Left cardiac atrium (tissue), 4 donors: Measurements from ENCODE around the gene KLHDC9. TPM values are rescaled to one million over a fixed set of nuclear protein-coding genes. Genes with fewer than 3 reads are reported as not detected.

Experiments used
- ATAC-seq, 2 donors: fragments of 200-7000 bp; cut with Tn5 transposase; one replicate each; pipeline ENCODE4 v1.9.1; 2020; ENCODE audit warnings: mild to moderate bottlenecking in 2 of 2, moderate library complexity in 2 of 2
- DNase-seq: peaks from one replicate; pipeline ENCODE4 v3.0.0-alpha.2; 2020
- intact Hi-C, 2 donors: fragments of 100-400 bp; cut with DNase I; formaldehyde crosslinking; loops; one replicate each; pipeline versions ENCODE4 v1.14.1 to v1.15.1; 2022 to 2023
- total RNA-seq, 2 donors: library from RNA; stranded (reverse); fragmentation: NEBNext Ultra II Directional; extraction: Animal tissue kit (Norgen Biotek cat#: 25700); gene quantifications; one replicate each; pipeline ENCODE4 v1.2.1, GENCODE V29; 2021
- donor health status: DM: no; HTN: yes; CAD: no.
- donor health status: DM: no; HTN: yes; CAD: no; lungs with severe emphysema.
- donor health status: DM: yes; HTN: yes; CAD: no.
- donor health status: Dilated cardiomyopathy.

Gene KLHDC9
- total RNA-seq, 2 donors from 2014 or later, result 3.5 to 5.7 TPM

DNA sequence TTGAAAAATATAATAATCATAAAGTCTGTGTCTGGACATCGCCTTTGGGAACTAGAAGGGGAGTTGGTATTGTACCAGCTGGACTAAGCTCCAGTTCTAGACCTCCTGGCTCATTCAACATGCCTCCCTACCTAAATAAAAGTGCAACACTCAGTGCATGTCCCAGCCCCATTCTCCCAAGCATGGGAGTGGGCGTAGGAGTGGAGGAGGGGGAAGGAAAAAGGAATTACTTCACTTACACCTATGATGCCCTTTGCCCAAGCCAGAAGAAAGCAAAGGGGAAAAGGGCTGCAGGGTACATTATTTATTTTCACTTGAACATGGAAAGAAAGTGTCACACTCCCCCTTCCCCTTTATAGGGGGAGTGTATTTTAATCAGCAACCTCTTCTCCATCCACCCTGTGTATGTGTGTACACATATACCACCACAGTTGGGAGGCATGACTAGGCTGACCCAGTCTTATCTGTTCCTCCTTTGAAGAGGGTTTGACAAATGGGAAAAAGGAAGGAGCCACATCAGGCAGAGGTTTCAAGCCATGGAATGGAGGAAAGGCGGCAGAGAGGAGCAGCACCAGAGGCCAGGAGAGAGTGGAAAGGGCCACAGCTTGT is 23.0 kb downstream of the KLHDC9 start:
- DNase-seq (no peak), ATAC-seq (no peak)
- intact Hi-C loops, result no loop called here

DNA sequence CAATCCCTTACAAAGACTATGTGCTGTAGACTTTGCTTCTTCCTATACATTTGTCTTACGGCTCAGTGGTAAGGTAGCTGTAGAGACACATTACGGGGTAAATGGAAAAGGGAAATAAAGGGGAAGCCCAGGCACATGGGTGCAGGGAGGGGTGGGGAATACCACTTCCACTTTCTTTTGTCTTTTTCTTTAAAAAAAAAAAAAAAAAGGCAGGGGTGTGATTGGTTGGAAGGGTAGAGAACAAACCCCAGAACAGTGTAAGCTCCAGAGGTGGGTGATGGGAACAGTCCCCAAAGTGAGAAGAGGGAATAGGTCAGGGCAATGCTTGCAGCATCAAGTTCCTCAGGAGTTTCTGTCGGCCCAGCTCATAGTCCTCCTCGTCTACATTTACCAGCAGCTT is 23.7 kb downstream of the KLHDC9 start:
- DNase-seq (no peak), ATAC-seq (no peak)
- intact Hi-C loops, result no loop called here

DNA sequence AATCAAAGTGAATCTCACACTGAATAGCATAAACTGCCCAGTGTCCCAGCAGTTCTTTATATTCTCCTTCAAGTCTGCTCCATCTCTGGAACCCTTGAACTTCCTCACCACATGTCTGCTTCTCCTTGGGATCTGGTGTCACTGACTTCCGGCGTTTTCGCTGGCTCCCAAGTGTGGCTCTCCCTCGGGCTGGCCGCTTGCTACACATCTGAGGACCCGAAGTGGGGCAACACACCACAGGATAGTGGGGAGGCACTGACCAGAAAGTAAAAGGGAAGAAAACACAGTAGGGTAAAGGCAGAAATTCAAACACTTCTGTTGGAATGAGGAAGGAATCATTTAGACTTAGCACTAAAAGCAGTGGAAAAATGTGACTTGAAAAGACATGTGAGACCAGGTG is 24.8 kb downstream of the KLHDC9 start:
- no peak for DNase-seq
- intact Hi-C loops, result no loop called here
- ATAC-seq, result no peak

DNA sequence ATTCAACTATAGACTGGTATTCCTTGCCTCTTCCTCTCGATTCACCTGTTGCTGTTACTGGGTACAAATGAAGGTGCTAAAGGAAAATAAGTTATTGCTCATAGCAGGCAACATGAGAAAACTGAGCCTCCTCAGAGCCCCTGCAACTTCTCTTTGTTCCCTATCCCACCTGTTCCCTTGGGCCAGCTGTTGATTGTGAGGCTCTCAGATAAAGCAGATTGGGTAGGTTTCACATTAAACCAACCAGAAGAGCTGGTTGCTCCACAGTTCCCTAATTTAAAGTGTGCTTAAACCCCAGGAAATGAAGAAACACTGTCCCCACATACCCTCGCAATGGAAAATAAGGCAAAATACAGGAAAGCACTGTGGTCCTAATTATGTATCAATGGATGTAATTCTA is 29.5 kb downstream of the KLHDC9 start:
- ATAC-seq, result no peak
- intact Hi-C loops, result no loop called here
- DNase-seq, result no peak

DNA sequence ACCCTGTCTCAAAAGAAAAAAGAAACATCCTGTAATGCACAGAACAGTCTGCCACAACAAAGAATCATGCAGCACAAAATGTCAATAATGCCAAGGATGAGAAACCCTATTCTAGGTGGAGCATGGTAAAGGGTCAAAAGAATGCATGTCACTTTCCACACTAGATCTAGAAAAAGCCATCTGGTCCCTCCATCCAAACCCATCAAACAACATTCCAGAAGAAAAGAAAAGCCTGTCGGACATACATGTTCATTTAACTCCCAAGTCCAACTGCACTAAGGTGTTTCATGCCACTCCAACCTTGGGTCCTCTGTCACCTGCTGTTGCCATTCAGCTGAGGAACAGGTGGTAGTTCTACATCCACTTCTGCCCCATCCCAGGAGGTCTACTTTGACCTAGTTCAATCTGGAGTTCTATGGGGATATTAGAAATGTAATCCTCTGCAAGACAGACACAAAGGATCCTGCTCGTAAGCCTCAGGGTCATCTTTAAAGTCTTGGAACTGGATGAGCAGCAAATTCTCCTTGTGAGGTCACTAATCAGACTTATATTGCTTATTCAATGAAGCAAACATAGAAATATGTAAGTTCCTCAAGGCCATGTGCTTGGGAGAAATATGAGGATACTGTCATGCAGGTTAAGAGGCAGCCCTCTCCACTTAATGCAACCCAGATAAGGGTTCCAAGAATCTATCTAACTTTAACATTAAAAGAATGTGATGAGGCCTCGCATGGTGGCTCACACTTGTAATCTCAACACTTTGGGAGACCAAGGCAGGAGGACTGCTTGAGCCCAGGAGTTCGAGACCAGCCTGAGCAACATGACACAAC is 30.6 kb downstream of the KLHDC9 start:
- ATAC-seq (no peak), DNase-seq (no peak)
- intact Hi-C loops, result no loop called here

DNA sequence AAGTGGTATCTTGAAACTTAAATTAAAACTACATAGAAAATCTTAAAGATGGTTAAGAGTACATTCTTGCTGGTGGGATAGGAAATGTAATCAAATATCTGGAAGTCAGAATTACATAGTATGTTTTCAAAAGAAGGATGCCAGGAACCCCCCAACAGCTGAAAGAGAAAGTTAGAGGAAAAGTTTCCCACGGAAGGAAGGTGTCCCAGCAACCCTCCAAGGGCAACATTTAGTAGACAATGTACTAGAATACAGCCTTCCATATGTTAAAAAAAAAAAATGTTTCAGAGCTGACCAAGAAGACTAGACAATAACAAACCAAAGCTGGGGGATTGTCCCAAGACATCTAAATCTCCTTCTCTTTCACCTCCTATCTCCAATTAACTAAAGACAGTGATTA is 32.1 kb downstream of the KLHDC9 start:
- intact Hi-C loops, result loop anchor here in 1 of 2 donors (10.0 kb wide), 1 partner anchor 85 kb away; the partner anchor contains the start of gene USF1
- no peak for DNase-seq
- ATAC-seq, result no peak

DNA sequence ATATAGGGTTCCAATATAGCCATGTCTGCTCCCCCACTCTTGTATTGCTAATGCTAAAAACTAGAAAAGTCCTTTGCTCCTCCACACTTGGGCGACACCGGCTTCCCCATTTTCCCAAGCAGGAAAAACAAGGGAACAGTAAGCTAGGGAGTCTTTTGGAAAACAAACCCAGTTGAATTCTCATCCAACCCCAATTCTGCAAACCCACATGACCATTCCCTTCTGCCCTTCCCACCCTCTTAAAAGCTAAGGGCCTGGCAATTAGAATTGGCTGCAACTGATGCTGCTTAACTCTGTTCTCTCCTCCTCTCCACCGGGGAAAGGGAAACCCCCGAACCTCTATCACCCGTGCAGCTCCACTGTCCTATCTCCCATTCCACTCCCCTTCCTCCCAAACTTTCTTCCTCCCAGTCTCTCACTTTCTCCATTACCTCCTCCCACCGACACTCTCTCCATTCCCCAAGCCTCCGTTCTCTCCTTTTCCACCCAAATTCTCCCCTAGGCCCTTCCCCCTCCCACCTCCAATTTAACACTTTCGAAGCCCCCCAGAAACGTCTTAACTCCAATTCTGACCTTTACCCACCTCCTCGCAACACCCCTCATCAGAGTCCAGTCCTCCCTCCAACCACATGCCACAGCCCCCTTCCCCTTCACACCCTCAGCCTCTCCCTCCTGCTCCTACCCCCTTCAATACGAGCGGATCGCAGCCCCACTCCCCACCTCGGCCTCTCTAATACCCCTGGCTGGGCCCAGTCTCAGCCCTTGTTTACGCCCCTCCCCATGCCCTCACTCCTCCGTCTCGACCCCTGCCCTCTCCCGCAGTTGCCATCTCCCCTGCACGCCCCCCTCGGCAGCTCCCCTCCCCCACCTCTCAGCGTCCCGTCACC is 33.6 kb downstream of the KLHDC9 start:
- DNase-seq (no peak), ATAC-seq (peak; percentile 6 to 16)
- intact Hi-C loops, result loop anchor here in 1 of 2 donors (10.0 kb wide), 1 partner anchor 87 kb away; the partner anchor contains the start of gene USF1

DNA sequence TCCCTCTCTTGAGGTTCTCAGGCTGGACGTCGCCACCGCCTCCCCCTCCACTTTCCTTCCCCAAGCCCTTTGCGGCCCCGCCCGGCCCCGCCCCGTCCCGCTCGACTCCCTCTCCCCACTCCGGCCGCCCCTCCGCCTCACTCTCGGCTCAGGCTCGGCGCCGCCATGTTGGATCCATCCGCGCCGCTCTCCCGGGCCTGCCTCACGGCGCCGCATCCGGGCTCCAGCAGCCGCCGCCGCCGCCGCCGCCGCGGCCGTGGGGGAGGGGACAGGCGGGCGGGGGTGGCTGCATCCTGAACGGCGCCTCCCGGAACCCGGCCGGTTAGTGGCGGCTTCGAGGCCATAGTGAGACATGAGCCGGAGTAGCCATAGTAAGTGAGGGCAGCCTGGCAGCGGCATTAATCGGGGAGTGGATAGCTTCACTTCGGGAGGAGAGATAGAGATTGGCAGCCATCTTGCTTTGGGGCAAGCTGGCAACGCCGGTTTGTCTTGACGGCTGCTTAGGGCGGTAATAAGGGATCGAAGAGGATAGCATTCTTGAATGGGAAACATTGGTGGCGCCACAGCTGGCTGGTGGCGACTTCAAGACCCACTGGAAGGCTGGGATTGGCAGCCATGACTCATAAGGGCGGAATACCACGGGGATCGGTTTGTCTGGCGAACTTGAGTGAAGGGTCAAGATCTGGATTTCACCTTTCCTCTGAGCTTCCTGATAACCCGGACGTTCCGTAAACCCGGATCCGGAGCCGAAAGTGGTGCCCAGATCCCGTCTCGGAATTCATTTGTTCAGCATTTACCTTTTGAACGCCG is 34.5 kb downstream of the KLHDC9 start, which contains the start of gene DEDD:
TSS of gene DEDD (minus strand) at position 258 of the 810 bp plus-strand sequence. CDS start 8,205 bp downstream, outside the sequence.
- peak; percentile 96 for ATAC-seq
- peak; percentile 95 for DNase-seq
- intact Hi-C loops, result loop anchor here in 1 of 2 donors (10.0 kb wide), 1 partner anchor 88 kb away; the partner anchor contains the start of gene USF1

DNA sequence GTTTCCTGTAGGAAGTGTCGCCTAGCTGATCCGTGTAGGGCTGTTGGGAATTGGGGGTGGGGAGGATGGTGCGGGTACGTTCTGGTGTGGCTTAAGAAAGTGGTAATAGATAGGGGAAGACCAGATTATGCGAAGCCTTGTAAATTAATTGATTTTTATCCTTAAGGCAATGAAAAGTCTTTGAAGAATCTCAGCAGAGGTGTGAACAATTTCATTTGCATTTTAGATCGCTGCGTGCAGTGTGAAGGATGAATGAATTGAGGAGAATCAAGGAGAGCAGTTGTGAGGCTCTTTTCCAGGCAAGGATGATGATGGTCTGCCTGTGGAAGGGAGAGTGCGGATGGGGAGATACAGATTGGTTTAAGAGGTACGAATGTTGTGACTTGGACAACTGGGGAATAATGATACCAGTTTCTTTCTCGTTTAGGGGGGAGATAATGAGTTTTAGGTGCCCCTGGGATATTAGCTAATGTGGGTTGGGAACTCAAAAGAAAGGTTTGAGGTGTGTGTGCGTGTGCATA is 35.1 kb downstream of the KLHDC9 start:
- DNase-seq, result no peak
- intact Hi-C loops, result loop anchor here in 1 of 2 donors (10.0 kb wide), 1 partner anchor 88 kb away; the partner anchor contains the start of gene USF1
- no peak for ATAC-seq

DNA sequence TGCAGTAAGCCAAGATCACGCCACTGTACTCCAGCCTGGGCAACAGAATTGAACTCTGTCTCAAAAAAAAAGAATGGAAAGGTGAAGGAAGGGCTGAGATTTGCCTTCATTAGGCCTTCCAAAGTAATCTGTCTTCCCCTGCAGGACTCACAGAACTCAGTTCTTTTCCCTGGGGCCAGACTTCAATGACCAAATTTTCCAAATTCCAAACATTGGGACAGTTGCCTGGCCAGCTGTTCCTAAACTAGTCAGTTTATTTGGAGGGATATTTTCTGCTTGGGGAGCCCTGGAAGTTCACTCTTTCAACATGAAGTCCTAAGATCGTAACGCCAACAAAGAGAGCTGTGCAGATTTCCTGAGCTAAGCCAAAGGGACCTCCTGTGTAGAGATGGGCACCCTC is 39.7 kb downstream of the KLHDC9 start:
- intact Hi-C loops, result loop anchor here in 1 of 2 donors (10.0 kb wide), 1 partner anchor 93 kb away; the partner anchor contains the start of gene USF1
- no peak for DNase-seq
- ATAC-seq, result no peak

DNA sequence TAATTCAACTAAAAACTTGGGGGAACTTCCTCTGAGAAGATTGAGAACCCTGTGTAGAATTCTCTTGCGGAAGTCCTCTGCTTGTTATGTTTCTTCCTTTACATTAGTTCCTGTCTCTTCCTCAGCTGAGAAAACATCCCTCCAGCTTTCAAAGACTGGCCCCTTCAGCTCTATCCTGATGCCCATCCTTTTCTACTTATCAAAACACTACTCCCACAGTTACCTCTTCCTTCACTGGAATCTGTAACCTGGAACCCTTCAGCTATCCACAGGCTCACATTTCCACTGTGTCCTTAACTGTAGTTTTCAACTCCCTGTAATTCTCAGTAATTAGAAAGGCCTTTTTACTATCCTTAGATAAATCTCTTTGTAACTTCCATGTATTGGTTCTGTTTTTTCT is 40.3 kb downstream of the KLHDC9 start:
- no peak for ATAC-seq
- no peak for DNase-seq
- intact Hi-C loops, result loop anchor here in 1 of 2 donors (10.0 kb wide), 1 partner anchor 94 kb away; the partner anchor contains the start of gene USF1

DNA sequence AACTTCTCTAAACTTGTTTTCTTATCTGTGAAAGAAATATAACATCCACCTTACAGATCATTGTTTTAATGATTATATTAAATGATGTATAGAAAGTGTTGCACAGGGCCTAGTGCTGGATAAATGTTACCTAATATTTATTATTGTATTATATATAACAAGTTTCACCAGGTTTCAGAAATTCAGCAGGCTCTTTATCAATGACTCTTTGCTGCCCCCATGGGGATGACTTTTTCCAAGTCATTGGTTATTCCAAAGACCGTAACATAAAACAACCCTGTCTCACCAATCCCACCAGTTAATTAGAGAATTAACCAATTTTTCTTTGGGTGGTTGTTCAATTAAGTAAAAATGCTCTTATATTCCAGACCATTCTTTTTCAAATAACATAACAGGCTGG is 41.6 kb downstream of the KLHDC9 start:
- intact Hi-C loops, result loop anchor here in 1 of 2 donors (10.0 kb wide), 1 partner anchor 95 kb away; the partner anchor contains the start of gene USF1
- ATAC-seq (peak in 1 of 2 donors; percentile 24), DNase-seq (no peak)

DNA sequence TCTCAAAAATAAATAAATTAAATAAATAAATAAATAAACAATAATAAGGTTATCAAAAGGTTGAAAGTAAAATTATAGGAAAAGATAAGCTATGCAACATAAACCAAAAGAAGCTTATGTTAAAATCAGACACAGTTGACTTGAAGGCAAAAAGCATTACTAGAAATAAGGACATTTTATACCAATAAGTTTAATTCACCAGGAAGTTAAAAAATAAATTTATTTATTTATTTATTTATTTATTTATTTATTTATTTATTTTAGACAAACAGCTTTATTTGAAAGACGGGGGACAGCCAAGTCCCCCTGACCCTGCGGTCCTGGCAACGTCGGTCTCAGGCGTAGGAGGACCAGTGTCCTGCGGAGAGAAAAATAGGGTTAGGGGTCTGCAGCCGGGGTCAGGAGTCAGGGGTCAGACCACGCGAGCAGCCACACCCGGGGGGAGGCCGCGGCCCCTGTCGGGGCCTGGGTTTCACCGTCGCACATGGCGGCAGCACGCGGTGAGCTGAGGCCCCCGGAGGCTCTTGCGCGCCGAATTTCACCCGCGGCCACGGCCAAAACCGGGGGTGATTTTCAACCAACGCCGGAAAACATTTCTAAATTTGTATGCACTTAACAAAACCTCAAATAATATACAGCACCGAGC is 42.7 kb downstream of the KLHDC9 start:
- DNase-seq, result no peak
- intact Hi-C loops, result no loop called here
- no peak for ATAC-seq

DNA sequence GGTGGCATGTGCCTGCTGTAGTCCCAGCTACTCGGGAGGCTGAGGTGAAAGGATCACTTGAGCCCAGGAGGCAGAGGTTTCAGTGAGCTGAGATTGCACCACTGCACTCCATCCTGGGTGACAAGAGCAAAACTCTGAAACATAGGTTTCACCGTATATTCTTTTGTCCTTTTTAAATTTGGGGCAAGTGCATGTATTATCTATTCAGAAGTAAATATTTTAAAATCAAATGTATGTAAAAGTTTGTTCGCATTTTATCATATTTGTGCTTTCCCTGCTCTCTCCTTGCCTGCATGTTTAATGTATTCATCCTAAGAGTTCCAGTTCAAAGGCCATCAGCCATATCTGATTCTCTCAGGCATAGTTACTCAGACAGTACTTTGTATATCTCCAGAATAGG is 47.7 kb downstream of the KLHDC9 start:
- intact Hi-C loops, result no loop called here
- ATAC-seq, result no peak
- DNase-seq, result no peak
